NCI-H226 (cell line): Measurements from ENCODE around the gene MEX3D.
A peak's percentile ranks its signal among the peaks of the same experiment; 100 is the strongest.

ENCODE experiments used
- DNase-seq: peaks from one replicate; pipeline ENCODE4 v3.0.0-alpha.2; 2015

The MEX3D gene

DNA sequence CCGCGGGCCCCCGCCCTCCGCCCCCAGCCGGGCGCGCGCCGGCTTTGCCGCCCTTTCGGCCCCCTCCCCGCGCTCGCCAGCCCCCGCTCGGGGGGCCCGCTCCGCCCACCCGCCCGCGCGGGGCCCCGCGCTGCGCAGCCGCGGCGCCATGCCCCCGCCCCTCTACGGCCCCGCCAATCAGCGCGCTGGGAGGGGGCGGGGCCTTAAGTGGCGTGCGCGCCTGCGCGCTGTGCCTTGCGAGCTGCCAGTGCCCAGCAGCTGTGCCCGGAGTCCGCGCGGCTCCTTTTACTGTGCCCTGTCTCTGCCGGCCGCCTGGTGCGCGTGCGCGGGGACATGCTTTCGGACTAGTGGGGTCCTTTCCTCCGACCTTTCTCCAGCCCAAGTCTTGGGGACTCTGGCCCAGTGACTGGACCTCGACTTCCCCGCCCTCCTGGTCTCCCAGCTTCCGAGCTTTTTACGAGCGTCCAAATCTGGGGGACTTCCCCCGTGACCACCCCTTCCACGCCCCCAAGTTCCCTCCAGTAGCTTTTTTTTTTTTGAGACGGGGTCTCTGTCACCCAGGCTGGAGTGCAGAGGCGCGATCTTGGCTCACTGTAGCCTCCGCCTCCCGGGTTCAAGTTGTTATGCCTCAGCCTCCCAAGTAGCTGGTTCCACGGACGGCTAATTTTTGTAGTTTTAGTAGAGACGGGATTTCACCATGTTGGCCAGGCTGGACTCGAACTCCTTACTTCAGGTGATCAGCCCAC lies 24.8 kb upstream of the MEX3D start, which contains the start of gene MBD3:
Gene MBD3 (minus strand): TSS at position 111 of the 746 bp plus-strand sequence. CDS start 234 bp downstream, outside the sequence.
- DNase-seq, result peak; percentile 73

DNA sequence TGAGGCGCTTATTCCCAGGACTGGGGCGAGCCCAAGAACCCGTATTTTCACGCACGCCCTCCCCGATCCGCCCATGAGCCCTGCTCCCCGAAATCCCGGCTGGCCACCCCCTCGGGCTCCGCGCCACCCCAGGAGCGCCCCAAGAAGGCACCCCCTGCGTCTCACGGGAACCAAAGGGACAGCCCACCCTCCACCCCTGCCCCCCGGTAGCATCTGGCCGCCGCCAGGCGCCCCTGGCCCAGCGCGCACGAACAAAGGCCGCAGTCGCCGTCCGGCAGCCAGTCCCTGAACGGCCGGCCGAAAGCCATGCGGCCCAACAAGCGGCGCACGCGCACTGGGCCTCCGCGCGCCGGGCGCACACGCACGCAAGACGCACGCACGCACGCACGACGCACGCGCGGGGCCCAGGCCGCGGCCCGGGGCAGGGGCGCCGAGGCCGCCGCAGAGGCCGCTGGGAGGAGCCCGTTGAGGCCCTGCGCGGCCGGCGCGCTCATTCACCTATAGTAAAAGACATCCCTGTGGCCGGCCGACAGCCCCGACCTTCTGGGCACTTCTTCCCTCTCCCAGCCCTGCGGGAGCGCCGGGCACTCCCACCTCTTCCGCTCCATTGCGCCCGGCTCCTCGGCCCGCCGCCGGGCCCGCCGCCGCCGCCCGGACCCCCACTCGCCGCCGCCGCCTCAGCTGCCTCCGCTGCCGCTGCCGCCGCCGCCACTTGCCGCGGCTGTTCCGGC lies 24.1 kb upstream of the MEX3D start:
- peak; percentile 83 for DNase-seq

DNA sequence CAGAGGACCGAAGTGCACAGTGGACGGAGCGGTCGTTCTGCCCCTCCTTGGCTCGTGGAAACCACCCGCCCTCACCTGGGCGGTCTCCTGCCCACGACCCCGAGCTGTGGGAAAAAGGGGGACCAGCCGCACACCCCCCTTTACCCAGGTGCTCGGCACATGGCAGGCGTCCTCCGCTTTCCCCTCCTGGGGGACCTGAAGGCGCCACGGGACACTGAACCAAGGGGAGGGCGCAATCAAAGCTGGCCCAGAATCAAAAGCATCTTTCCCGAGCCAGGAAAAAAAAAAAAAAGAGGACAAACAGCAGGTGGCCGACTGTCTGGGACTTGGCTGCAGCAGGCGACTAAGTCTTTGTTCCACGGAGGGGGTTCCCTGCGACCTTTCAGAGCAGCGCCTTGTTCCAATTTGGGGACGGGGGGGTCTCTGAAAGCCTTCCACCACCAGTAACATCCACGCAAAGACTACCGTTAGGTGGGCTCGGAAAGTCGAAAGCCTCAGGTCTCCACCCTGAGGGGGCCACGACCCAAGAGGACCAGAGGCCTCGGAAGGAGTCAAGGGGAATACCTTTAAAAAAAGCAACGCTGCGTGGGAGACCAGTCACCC lies 23.4 kb upstream of the MEX3D start:
- DNase-seq, result no peak

DNA sequence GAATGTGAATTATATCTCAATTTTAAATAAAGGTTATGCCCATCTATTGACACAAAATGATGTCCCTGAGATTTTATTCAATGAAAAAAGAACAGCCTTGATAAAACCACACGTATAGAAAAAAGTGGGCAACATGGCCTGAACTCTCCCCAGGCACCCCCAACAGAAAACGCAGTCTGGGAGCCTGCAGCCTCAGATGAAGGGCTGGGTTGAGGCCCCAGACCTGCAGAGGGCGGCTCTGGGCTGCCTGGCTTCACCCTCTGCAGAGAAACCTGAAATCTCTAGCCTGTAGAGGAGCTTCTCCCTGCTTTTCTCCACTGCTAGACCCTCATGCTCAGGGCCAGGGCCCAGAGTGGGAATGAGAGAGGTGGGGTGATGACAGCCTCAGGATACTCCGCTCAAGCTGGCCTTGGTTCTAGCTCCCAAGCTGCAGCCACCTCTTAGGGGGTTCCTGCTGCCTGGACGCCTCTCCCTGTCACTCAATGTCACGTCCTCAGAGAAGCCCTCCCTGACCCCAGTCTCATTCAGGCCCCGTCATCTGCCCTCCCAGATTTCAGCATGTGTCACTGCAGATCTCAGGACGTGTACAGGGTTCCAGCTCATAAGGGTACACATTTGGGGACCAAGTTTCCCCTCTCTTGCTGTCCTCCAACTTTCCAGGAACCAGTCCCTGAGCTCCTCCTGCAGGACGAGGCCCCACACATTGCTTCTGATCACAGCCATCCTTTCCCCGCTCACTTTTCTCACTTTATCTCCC lies 22.7 kb upstream of the MEX3D start:
- no peak for DNase-seq

DNA sequence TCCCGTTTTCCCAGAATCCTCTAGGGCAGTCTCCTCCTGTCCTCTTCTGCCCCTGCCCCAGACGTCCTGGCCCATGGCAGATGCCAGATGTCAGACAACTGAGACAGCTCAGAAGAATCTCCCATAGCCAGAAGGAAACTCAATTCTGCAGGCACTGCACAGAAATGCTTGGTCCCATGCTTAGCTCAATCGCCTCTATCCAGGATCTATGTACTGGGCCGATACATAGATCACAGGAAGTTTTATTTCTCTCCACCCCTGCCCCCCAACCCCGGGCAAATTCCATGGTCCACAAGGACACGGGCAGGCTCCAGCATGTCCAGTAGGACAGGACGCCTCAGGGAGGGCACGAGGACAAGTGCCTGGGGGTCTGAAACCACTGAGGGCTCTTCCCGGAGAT lies 19.7 kb upstream of the MEX3D start:
- DNase-seq, result no peak

DNA sequence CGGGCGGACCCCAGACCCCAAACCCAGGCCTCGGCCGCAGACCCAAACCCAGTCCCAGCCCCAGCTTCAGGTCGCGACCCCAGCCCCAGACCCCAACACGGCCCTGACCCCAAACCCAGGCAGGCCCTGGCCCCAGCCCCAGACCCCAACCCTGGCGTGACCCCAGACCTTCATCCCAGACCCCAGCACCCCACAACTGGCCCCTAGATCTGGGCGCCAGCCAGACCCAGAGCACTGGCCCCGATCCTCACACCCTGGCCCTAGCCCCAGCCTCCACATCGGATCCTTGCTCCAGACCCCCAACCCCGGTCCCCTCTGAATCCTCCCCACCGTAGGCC lies 17.1 kb upstream of the MEX3D start:
- DNase-seq, result no peak

DNA sequence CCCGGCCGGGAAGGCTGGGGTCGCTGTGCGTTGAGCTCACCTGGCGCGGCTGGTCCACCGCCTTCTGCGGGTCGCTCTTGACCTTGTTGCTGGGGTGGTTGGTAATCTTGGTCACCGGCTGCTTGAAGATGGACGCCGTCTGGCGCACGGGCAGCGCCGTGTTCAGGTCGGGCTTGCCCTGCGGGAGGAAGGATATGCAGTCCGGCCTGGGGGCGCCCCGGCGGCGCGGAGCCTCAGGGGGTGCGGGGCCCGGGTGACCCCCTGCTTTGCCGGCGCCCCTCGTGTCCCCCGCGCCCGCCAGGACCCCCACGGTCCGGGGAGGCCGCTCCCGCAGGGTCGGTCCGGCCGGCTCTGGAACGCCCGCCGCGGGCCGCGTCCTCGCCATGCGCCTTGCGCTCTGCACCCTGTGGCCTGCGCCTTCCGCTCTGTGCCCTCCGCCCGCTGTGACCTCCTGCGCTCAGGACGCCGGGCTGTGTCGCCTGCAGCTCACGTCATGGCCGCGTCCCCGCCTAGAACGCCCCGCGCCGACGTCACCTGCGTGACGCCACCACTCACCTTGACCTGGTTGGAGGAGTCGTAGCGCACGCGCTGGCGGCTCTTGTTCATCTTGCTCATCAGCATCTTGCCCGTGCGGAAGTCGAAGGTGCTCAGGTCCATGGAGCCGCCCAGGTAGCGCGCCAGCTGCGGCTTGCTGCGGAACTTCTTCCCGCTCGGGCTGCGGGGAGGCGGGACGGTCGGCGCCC lies 16.5 kb upstream of the MEX3D start:
- DNase-seq, result no peak

DNA sequence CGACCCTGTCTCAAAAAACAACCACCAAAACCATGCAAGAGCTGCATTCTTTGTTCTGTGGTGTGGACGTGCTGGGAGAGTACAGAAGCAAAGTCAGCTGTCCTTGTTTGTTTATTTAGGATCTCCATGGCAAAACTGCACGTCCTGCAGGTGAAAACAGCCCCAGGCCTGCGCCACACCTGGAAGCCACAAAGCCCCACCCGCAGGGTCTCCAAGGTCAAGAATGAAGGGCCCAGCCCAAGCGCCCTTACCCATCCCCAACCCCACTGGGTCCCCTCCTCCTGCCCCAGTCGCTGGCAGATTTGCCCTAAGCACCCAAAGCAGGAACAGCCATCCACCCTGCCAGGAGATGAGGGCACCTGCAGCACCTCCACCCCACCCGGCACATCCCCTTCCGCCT lies 14.1 kb upstream of the MEX3D start:
- DNase-seq, result no peak

DNA sequence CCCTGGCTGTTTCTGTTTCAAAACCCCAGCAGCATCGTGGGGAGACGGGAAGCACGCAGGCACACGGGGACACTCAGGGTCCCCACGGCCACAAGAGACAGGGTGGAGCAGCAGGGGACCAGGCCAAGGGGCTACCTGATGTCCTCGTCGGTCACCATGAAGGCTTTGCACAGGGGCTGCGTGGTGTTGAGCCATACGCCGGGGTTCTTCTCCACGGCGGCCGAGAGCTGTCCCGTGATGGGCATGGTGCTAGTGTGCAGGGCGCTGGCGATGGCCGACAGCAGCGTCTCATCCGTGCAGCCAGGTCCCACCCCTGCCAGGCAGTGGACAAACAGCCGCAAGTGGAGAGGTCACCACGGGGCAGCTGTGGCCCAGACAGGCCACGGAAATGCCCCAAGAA lies 12.8 kb upstream of the MEX3D start:
- no peak for DNase-seq

DNA sequence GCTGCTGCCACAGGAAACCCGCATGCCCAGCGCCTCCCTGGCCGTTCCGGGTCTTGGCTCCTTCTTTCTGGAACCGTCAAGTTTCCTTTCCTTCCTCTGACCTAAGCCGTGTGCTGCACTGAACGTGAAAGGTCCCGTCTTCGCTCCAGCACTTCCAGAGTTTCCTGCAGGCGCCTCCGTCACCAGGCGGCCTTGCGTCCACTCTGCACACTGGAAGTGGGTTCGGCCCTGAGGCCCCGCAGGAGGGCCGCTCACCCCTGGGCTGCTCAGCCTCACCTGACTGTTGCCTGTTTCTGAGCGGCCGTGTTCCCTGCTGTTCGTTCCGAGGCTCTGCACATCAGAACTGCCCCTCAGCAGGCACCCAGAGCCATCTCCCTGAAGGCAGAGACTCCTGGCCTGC lies 12.3 kb upstream of the MEX3D start:
- DNase-seq, result no peak

DNA sequence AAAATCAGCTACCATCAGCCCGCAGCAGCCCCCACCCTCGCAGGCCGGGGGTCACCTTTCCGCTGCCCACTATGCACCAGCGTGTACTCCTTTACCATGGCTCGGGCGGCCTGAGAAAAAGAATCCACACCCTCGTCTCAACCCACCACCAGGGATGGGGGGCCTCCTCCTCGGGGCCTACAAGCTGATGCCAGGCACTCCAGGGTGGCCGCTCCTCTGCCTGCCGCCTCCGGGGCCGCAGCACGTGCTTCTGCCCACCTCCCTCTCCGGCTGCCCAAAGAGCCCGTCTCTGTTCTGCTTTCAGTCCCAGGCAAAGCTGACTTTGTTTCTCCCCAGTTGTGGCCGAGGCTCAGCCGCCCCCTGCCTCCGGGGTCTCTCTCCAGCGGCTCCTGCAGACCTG lies 11.1 kb upstream of the MEX3D start:
- no peak for DNase-seq

DNA sequence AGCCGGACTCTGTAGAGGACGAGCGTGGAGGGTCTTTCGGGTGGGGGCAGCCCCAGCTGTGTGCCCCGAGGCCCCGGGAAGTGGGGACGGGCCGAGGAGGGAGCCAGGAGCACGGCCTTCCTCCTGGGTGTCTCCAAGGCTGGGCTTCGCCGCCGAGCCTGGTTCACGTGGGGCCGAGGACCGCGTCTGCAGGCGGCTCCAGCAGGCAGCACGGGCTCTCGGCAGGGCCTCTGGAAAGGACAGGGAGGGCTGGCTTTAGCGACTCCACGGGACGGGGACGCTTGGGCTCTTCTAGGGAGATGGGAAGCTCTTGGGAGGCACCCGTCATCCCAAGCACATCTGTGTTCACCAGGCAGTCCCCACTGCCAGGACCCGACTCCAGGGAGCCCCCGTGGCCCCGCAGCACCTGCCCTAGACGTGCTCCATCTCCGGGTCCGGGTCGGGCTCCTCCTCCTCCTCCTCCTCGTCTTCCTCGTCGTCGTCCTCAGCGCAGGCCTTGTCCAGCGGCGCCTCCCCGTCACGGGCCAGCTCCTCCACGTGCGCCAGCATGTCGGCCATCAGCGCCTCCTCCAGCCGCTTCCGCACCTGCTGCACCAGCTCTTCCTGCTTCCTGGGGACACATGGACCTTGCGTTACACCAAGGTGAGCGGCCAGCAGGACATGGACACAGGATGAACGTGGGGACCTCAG lies 9.9 kb upstream of the MEX3D start:
- DNase-seq, result no peak

DNA sequence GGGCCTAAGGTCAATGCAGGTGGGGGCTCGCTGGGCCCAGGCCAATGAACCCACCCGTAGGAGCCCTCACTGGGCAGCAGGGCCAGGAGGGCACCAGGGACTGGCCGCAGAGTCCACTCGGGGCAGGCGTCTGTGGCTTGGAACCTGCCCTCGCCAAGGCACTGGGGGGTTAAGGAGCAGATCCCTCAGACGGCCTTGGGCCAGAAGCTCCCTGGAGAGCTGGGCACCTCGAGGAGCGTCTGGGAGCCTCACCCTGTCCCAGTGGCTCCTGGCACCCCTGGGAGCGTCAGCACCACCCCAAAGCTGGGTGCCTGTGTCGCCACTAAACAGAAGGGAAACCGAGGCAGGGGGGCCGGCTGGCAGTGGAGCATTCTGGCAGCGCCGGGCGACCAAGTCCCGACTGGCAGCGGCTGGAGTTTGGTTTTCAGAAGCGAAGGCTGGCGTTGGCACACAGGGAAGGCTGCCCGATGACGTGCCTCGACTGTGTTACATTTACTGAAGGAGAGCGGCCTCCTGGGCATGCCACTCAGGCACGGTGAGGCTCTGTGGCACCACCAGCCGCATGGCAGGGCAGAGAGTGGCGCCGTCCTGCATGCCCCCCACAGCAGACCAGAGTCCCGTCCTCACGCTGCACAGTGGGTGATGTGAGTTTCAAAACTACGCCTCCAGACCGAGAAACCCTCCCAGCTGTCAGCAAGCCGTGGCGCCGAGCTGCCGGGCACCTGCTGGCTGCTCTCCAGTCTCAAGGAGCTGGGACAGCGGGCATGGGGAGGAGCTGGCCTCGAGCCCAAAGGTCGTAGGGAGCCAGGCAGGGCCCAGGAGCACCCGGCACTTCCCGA lies 9.2 kb upstream of the MEX3D start:
- no peak for DNase-seq

DNA sequence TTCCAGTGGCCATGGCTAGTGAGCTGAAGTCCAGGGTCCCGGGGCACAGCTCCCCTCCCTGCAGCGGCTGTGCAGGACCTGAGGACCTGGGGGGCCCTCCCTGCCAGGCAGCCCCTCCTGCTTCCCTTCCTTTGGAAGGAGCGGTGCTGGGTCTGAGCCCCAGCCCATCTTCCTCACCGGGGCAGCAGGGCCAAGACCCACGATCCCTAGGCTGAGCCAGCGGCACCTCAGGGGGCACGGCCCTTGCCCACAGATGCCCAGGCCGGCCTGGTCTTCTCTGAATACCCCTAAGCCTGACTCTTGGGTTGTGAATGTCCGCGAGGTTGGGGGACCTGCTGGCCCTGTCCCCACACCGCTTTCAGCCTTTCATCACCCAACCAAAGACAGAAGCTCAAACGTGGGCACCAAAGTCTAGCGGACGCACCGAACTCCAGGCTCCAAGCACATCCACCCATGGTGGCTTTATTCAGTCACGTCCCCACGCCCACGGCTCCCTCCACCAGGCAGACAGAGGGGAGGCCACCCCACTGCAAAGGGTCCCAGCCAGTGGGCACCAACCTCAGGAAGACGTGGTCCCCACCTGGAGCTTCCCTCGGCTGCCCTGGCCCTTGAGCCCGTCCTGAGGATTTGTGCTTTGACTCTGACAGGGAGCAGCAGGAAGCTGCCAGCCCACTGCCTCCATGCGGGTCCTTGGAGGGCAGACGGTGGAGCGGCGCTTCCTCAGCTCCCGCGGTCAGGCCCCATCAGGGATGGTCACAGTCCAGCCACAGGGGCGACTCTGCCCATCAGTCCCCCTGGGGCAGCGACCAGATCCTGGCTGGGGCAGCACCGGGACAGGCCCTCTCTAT lies 8.3 kb upstream of the MEX3D start:
- DNase-seq, result no peak

DNA sequence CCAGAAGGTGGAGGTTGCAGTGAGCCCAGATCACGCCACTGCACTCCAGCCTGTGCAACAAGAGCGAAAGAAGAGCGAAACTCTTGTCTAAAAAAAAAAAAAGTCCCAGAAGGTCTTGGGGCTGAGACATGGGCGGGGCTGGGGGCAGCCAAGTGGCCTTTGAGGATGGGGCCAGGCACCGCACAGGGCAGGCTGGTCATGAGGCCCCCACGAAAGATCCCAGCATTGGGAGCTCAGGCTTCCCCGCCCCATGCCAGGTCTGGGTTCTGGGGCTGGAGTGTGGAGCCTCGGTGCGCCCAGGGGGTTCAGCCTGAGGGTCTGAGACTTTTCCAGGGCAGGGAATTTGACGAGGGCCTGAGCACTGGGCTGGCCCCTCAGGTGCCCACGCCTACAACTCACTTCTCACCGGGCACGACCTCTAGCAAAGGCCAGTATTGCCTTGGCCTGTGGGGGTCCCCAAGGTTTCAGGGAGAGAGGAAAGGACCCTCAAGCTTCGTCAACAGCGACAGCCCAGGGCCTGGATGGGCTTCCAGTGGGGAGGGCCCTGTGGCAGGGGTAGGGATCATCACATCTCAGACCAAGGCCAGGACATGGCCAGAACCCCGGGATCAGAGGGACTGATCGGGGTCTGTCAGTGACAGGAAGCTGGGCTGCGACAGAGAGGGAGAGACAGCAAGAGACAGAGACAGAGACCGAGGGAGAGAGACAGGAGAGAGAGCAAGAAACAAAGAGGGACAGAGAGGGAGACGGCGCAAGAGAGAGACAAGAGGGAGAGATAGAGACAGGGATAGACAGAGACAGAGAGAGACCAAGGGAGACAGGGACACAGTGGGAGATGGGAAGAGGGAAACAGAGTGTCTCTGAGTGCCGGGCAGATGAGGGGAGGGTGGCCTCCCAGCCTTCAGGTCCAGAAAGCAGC lies 7.5 kb upstream of the MEX3D start:
- DNase-seq, result no peak

DNA sequence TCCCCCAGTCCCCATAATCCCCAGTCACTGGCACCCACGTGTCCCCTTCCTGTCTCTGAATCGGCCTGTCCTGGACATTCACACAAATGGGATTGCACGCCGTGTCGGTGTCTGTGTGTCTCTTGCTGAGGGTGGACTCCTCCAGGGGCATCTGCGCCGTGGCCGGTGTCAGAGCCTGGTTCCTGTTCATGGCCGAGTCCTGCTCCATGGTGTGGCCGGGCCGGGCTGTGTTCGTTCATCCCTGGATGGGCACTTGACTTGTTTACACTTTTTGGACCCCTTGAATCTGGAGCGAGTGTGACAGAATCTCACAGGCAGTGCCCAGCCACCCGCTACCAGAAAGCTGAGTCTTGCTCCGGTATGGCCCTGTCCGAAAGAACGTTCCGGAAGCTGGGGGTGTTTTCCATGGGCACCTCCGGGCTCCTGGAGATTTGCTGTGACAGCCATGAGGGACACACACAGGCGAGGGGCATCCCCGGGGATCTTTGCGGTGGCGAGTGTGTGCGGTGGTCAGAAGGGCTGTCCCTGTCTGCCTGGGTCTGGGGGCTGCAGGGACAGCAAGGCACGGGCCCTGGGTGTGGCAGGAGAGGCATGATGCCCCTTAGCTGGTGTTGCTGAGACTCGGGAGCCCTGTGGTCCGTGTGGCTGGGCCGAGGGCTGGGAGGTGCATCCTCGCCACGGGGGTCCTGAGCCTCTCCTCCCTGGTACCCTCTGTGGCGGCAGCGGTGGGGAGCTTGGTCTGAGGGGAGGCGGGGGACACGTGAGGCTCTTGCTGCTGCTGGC lies 6.4 kb upstream of the MEX3D start:
- no peak for DNase-seq

DNA sequence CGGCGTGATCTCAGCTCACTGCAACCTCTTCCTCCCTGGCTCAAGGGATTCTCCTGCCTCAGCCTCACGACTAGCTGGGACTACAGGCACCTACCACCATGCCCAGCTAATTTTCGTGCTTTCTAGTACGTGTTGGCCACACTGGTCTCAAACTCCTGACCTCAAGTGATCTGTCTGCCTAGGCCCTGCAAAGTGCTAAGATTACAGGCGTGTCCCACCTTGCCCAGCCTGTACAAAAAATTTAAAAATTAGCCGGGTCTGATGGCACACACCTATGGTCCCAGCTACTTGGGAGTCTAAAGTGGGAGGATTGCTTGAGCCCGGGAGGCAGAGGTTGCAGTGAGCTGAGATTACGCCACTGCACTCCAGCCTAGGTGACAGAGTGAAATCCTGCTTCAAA lies 4.7 kb upstream of the MEX3D start:
- DNase-seq, result no peak

DNA sequence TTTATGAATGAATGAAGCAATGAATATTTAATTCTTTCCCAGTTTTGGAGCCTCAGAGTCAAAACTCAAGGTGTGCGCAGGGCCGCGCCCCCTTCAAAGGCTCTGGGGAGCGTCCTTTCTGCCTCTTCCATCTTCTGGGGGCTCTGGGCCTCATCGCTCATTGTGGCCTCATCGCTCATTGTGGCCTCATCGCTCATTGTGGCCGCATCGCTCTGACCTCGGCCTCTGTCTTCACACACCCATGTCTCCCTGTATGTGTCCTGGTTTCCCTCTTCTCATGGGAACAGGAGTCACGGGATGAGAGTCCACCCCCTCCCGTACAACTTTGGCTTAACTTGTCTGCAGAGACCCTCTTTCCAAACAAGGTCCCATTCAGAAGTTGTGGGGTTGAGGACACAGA lies 3.2 kb upstream of the MEX3D start:
- DNase-seq, result no peak
